ENCODE data around the gene ADAMTS8.

Gene ADAMTS8

DNA sequence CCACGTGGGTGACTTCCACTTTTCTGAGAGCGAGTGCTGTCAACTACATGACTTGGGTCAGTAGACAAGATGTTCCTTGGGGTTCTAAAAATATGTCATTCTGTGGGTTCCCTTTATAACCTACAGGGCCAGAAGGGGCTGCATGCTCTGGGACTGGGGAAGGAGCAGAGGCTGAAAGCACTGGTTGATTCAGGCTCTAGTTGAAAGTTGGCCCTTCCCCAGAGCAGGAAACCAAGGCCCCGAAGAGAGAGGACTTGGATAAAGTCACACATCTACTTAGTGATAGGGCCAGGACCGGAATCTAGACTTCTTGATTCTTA is 30.0 kb upstream of the ADAMTS8 start:
- TF ChIP-seq TEAD4 (IDR thresholded peaks at IDR 0.05), result no peak
- TF ChIP-seq, protein P1, sequence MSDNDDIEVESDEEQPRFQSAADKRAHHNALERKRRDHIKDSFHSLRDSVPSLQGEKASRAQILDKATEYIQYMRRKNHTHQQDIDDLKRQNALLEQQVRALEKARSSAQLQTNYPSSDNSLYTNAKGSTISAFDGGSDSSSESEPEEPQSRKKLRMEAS (IDR thresholded peaks at IDR 0.05), result no peak
- no peak for TF ChIP-seq YY1 (IDR thresholded peaks at IDR 0.05; ENCODE audit: low read depth)
- TF ChIP-seq CEBPB (IDR thresholded peaks at IDR 0.05), result no peak
- TF ChIP-seq NFIC (IDR thresholded peaks at IDR 0.05), result no peak

DNA sequence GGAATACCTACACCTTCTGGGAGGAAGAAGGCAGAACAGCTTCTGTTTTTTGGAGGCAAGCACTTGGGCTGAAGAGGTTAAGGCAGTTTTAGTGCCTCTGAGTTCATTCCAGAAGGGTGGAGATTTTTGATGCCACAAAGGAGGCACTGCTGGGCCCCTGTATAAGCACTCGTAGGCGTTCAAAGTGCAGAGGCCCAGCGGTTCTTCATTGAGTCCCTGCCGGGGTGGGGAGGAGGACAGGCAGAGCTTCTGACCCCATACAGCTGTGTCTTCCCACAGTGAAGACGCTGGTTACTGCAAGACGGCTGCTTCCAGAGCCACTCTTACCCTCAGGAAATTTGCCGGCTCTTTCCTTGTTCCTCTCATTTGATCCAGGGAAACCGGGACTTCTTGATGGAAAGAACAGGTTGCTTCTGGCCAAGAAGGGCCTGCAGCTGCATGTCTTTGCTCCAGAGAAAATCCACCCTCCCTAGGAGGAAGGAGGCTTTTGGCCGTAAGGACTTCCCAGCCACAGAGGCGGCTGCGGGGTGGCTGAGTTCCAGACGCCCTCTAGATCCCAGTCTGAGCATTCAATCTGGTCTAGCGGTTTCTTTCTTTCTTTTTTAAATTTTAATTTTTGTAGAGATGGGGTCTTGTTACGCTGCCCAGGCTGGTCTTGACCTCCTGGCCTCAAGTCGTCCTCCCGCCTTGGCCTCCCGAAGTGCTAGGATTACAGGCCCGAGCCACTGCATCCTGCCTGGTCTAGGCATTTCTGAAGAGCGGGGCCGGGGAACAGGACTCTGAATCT is 29.4 kb upstream of the ADAMTS8 start:
- TF ChIP-seq TAF1 (IDR thresholded peaks at IDR 0.05; ENCODE audit: low read depth) (no peak), EGR1 (IDR thresholded peaks at IDR 0.05) (no peak), ZBTB7A (IDR thresholded peaks at IDR 0.05; ENCODE audit: low read depth) (no peak), CEBPB (IDR thresholded peaks at IDR 0.05) (no peak), NFIC (IDR thresholded peaks at IDR 0.05) (no peak), YY1 (IDR thresholded peaks at IDR 0.05; ENCODE audit: low read depth) (no peak), EP300 (IDR thresholded peaks at IDR 0.05; ENCODE audit: borderline replicate concordance) (no peak)
- TF ChIP-seq, protein P1 (IDR thresholded peaks at IDR 0.05), result no peak

DNA sequence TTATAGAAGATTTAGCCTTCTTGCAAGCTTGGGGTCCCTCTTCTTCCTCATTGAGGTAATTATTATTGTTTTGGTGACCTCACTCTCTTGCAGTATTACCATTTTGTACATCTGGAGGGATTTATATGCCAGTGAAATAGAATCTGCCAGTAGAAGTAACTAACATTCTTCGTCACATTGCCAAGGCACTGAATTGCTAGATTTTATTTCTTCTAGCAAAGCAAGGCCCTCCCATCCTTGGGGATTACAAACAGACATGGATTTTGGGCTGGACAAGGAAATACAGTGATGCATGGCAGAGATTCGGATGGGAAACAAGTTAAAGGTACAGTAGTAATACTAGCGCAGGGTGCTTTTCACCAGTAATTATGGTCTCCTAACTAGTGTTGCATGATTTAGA is 27.9 kb upstream of the ADAMTS8 start:
- TF ChIP-seq FOXM1 (IDR thresholded peaks at IDR 0.05; ENCODE audit: borderline replicate concordance, low read depth) (no peak), CEBPB (IDR thresholded peaks at IDR 0.05) (no peak), TCF12 (IDR thresholded peaks at IDR 0.05; ENCODE audit: low read depth) (no peak), EP300 (IDR thresholded peaks at IDR 0.05; ENCODE audit: borderline replicate concordance) (no peak)
- TF ChIP-seq, protein P2, sequence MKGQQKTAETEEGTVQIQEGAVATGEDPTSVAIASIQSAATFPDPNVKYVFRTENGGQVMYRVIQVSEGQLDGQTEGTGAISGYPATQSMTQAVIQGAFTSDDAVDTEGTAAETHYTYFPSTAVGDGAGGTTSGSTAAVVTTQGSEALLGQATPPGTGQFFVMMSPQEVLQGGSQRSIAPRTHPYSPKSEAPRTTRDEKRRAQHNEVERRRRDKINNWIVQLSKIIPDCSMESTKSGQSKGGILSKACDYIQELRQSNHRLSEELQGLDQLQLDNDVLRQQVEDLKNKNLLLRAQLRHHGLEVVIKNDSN (IDR thresholded peaks at IDR 0.05), result no peak
- TF ChIP-seq, protein P3, sequence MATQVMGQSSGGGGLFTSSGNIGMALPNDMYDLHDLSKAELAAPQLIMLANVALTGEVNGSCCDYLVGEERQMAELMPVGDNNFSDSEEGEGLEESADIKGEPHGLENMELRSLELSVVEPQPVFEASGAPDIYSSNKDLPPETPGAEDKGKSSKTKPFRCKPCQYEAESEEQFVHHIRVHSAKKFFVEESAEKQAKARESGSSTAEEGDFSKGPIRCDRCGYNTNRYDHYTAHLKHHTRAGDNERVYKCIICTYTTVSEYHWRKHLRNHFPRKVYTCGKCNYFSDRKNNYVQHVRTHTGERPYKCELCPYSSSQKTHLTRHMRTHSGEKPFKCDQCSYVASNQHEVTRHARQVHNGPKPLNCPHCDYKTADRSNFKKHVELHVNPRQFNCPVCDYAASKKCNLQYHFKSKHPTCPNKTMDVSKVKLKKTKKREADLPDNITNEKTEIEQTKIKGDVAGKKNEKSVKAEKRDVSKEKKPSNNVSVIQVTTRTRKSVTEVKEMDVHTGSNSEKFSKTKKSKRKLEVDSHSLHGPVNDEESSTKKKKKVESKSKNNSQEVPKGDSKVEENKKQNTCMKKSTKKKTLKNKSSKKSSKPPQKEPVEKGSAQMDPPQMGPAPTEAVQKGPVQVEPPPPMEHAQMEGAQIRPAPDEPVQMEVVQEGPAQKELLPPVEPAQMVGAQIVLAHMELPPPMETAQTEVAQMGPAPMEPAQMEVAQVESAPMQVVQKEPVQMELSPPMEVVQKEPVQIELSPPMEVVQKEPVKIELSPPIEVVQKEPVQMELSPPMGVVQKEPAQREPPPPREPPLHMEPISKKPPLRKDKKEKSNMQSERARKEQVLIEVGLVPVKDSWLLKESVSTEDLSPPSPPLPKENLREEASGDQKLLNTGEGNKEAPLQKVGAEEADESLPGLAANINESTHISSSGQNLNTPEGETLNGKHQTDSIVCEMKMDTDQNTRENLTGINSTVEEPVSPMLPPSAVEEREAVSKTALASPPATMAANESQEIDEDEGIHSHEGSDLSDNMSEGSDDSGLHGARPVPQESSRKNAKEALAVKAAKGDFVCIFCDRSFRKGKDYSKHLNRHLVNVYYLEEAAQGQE (IDR thresholded peaks at IDR 0.05; ENCODE audit: low read depth), result no peak

DNA sequence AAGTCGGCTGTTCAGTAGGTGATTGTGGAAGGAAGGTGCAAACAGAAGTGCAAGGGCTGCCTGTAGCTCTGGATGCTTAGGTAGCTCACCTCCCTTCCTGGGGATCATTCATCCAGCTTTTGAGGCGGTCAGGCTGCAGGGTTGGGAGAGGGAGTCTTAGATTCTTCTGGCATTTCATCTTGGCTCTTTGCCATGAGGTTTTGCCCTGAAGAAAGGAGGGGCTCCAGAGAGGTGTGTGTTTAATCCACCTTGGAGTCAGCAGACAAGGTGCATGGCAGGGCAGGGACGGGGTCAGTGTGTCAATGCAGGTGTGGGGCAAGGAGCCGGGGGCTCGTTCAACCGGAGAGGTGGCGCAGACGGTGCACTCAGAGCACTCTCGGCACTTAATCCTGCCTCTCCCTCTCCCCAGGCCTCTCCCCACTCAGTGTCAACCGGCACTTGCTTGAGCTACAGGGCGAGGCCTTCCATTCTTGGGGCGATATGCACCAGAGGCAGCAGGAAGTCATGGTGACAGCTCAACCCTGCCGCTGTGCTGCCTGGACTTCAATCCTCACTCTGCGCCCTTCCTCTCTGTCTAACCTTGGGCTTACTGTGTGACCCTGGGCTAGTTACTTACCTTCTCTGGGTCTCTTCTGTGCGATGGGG is 27.2 kb upstream of the ADAMTS8 start:
- TF ChIP-seq EP300 (IDR thresholded peaks at IDR 0.05; ENCODE audit: borderline replicate concordance), result no peak
- peak; percentile 76 for TF ChIP-seq NFIC (IDR thresholded peaks at IDR 0.05)

DNA sequence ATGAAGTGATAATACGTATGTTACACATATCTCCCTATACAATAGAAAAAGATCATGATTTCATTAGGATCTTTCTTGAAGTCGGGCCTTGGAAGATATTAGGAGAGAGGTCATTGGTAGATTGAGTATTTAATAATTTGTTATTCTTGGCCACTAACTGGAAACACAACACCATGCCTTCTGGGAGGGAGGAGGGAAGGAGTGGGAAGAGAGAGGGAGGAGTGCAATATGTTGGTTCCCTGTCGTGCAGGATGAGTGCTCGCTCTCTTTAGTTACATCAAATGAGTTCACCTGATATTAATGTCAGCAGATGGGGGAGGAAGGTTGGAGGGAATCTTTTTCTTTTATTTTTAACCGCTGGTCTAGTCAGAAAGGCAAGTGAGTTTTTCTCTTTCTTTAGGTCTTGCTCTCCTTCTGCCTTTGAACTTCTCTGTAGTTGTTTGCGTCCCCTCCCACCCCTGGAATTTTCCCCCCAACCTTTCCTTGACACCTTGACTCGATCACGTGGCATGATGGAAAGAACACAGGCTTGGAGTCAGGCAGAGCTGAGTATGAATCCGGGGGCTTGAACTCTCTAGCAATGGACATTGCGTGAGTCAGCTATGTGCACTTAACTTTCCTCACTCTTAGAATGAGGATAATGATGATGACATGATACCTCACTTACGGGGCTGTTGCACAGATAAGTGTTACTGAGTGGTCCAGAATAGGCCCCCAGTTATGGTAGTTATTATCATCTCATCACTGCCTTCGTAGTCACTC is 26.3 kb upstream of the ADAMTS8 start:
- TF ChIP-seq RAD21 (IDR thresholded peaks at IDR 0.05; ENCODE audit: low read depth) (no peak), EGR1 (IDR thresholded peaks at IDR 0.05) (no peak), NFIC (IDR thresholded peaks at IDR 0.05) (peak; percentile 67)

DNA sequence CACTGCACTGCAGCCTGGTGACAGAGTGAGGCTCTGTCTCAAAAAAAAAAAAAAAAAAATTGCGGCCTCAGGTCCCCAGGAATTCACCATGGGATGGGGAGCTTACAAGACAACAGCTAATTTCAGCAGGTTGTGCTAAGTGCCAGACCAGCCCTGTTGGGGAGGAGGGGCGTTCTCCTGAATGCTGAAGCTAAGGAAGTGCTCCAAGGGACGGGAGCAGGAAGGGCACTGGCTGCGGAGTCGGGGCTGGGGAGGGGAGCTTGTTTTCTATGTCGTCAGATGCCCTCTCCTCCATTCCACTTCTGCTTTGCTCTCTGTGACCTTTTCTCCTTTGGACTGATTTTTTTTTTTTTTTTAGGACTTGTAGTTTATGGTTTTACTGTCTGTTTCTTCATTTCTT is 24.5 kb upstream of the ADAMTS8 start:
- no peak for TF ChIP-seq EGR1 (IDR thresholded peaks at IDR 0.05)
- TF ChIP-seq CEBPB (IDR thresholded peaks at IDR 0.05), result no peak
- no peak for TF ChIP-seq ZBTB7A (IDR thresholded peaks at IDR 0.05; ENCODE audit: low read depth)
- no peak for TF ChIP-seq NFIC (IDR thresholded peaks at IDR 0.05)
- no peak for TF ChIP-seq EP300 (IDR thresholded peaks at IDR 0.05; ENCODE audit: borderline replicate concordance)
- TF ChIP-seq RAD21 (IDR thresholded peaks at IDR 0.05; ENCODE audit: low read depth), result no peak
- no peak for TF ChIP-seq TAF1 (IDR thresholded peaks at IDR 0.05; ENCODE audit: low read depth)
- TF ChIP-seq FOXM1 (IDR thresholded peaks at IDR 0.05; ENCODE audit: borderline replicate concordance, low read depth), result no peak
- no peak for TF ChIP-seq YY1 (IDR thresholded peaks at IDR 0.05; ENCODE audit: low read depth)
- TF ChIP-seq TEAD4 (IDR thresholded peaks at IDR 0.05), result no peak
- no peak for TF ChIP-seq TCF12 (IDR thresholded peaks at IDR 0.05; ENCODE audit: low read depth)
- TF ChIP-seq, protein P1 (IDR thresholded peaks at IDR 0.05), result no peak
- TF ChIP-seq, protein P3 (IDR thresholded peaks at IDR 0.05; ENCODE audit: low read depth), result no peak
- TF ChIP-seq CREB1 (IDR thresholded peaks at IDR 0.05; ENCODE audit: low read depth), result no peak
- TF ChIP-seq, protein P2 (IDR thresholded peaks at IDR 0.05), result no peak

All from Ishikawa (cell line).